ENCODE results near the gene HLA-DRB5. TPM values are rescaled to one million over a fixed set of nuclear protein-coding genes. Genes with fewer than 3 reads are reported as not detected.

Gene HLA-DRB5
- total and polyA plus RNA-seq, 2 of the 8 experiments (the other 6 are each of a cell fraction or from before 2014, with no cell fraction given): 0.83 to 1.4 TPM

- POLR2A ChIA-PET (ENCODE audit: partially characterized antibody): no interaction called here
- no peak overlapping the region for H3K4me3 ChIP-seq (ENCODE audit: extremely low read depth in 1 of 4, insufficient read depth in 2 of 4, low read depth in 3 of 4, low read length in 4 of 4)
- H3K79me2 ChIP-seq (ENCODE audit: control insufficient read depth in 1 of 2, insufficient read depth in 2 of 2, low read length in 2 of 2): no peaks in the 10 kb centered on the region
- H3K4me2 ChIP-seq (ENCODE audit: insufficient read depth in 1 of 2, low read depth in 2 of 2, low read length in 2 of 2): no peak overlapping the region
- H3K79me1 ChIP-seq (ENCODE audit: low read depth, low read length): no peaks in the 10 kb centered on the region
- no peak overlapping the region for H4K91ac ChIP-seq (replicated peaks; ENCODE audit: insufficient read length, low read length)
- no peak overlapping the region for H3K56ac ChIP-seq (replicated peaks; ENCODE audit: insufficient read length, low read depth, low read length)
- CTCF ChIA-PET (ENCODE audit: partially characterized antibody): no interaction called here
- H4K8ac ChIP-seq (ENCODE audit: extremely low read depth, insufficient read depth, low read length): no peak overlapping the region
- H3K27ac ChIP-seq (ENCODE audit: low read depth, low read length): no peak overlapping the region
- H2AK5ac ChIP-seq (ENCODE audit: low read depth, low read length): no peak overlapping the region
- H4K5ac ChIP-seq (ENCODE audit: insufficient read length, low read depth, low read length): no peak overlapping the region
- DNase-seq (ENCODE audit: low read depth in 1 of 2, low spot score in 2 of 2) (no peak), FAIRE-seq (no peak)
- no peak overlapping the region for H2AFZ ChIP-seq (ENCODE audit: low read length)
- H3K4ac ChIP-seq (replicated peaks; ENCODE audit: insufficient read length, low read depth, low read length): no peak overlapping the region
- no peaks in the 10 kb centered on the region for H3K27me3 ChIP-seq (replicated peaks in 1 of 4; ENCODE audit: control insufficient read depth in 3 of 4, extremely low read depth in 1 of 4, insufficient read depth in 3 of 4, low read length in 3 of 4)
- H3K18ac ChIP-seq (ENCODE audit: extremely low read depth, low read length): no peak overlapping the region
- H3K9ac ChIP-seq (replicated peaks in 1 of 4; ENCODE audit: extremely low read depth in 1 of 4, low read depth in 3 of 4, low read length in 3 of 4): no peak overlapping the region
- no peak overlapping the region for H2BK20ac ChIP-seq (ENCODE audit: low read length)
- H3K14ac ChIP-seq (ENCODE audit: insufficient read length): no peak overlapping the region
- H3K23ac ChIP-seq (ENCODE audit: insufficient read length): no peak overlapping the region
- H4K20me1 ChIP-seq (replicated peaks in 1 of 2; ENCODE audit: control insufficient read depth in 1 of 2, insufficient read depth in 2 of 2, low read length in 2 of 2): no peaks in the 10 kb centered on the region
- no peak overlapping the region for H2BK120ac ChIP-seq (replicated peaks; ENCODE audit: low read depth, low read length)
- 40% methylated on average over 3 of the region's 5 CpGs; no CpG with 5 or more reads in 1 of the 2 experiments for WGBS, 2 experiments (ENCODE audit: extremely low coverage in 1 of 2, insufficient coverage in 1 of 2, insufficient read length in 1 of 2, insufficient replicate concordance in 2 of 2, low coverage in 1 of 2, low lambda C conversion rate in 2 of 2, missing lambda C conversion rate in 1 of 2)
- H3K4me1 ChIP-seq (replicated peaks in 1 of 4; ENCODE audit: control insufficient read depth in 3 of 4, insufficient read depth in 4 of 4, low read length in 3 of 4): no peaks in the 10 kb centered on the region
- H3K23me2 ChIP-seq (ENCODE audit: low read depth, low read length): no peaks in the 10 kb centered on the region
- H3K9me3 ChIP-seq (ENCODE audit: insufficient read depth in 2 of 2, low read depth in 1 of 2, low read length in 1 of 2): no peaks in the 10 kb centered on the region
- H2BK15ac ChIP-seq (ENCODE audit: low read length): no peak overlapping the region
- H2BK12ac ChIP-seq (ENCODE audit: low read depth, low read length): no peak overlapping the region
- no peak overlapping the region for H2BK5ac ChIP-seq (ENCODE audit: low read depth, low read length)
- no peaks in the 10 kb centered on the region for H3K36me3 ChIP-seq (ENCODE audit: control insufficient read depth in 2 of 4, insufficient read depth in 4 of 4, low read length in 3 of 4)
- no peak for TF ChIP-seq CREB1 (IDR thresholded peaks at IDR 0.05)
- TF ChIP-seq PHF8 (conservative IDR thresholded peaks at IDR 0.05; ENCODE audit: low read depth, low read length): no peak
- no peak for TF ChIP-seq KDM5A (IDR thresholded peaks at IDR 0.05; ENCODE audit: low read length)
- no peak for TF ChIP-seq SP4 (IDR thresholded peaks at IDR 0.05; ENCODE audit: low read length)
- no peak for TF ChIP-seq MAFK (IDR thresholded peaks at IDR 0.05; ENCODE audit: low read depth, low read length)
These were observed 9.8 kb upstream of the HLA-DRB5 start for GRCh38 chr6:32539839-32540238.
